Keratinocyte (primary cell): Measurements from ENCODE around the gene MMAB.

Experiments
- CTCF ChIP-seq, 3 experiments: IDR thresholded peaks in 1 of 3; conservative IDR thresholded peaks in 1 of 3; optimal IDR thresholded peaks in 1 of 3; 2 replicates in 2 of 3; 3 replicates in 1 of 3; pipeline versions ENCODE3 to v1.5.1; 2011; ENCODE audit warnings: low read length in 3 of 3, mild to moderate bottlenecking in 3 of 3, moderate library complexity in 2 of 3, control low read depth in 1 of 3, inconsistent platforms in 1 of 3; ENCODE audit not compliant: insufficient read depth in 2 of 3; ENCODE audit errors: extremely low read depth in 1 of 3
- EZH2 ChIP-seq: IDR thresholded peaks from one replicate; pipeline ENCODE4 v1.6.1; 2012; ENCODE audit warnings: inconsistent platforms, mild to moderate bottlenecking, low read length, moderate library complexity

GRCh38 chr12:109599087-109599486 lies 25.8 kb upstream of the MMAB start:
- TF ChIP-seq CTCF (optimal IDR thresholded peaks at IDR 0.05 in 1 of 3, IDR thresholded peaks at IDR 0.05 in 1 of 3, conservative IDR thresholded peaks at IDR 0.05 in 1 of 3; ENCODE audit: extremely low read depth in 1 of 3, insufficient read depth in 2 of 3, low read length in 3 of 3) (no peak), EZH2 (no peak)
